Fibroblast of mammary gland (primary cell): ENCODE results near the gene SFRP5.

ENCODE experiments used
- DNase-seq: peaks from one replicate; pipeline ENCODE4 v3.0.0-alpha.2; 2010; ENCODE audit warnings: low read depth
- H3K4me3 ChIP-seq: 2 replicates; pipeline ENCODE4 v1.5.1; 2011; ENCODE audit warnings: low read depth, mild to moderate bottlenecking, low read length, moderate library complexity; ENCODE audit not compliant: control insufficient read depth
- CTCF ChIP-seq: conservative IDR thresholded peaks from 2 replicates; pipeline ENCODE4 v1.5.1; 2011; ENCODE audit warnings: low read depth, low read length, inconsistent platforms; ENCODE audit not compliant: control insufficient read depth, insufficient read depth

Gene SFRP5

DNA sequence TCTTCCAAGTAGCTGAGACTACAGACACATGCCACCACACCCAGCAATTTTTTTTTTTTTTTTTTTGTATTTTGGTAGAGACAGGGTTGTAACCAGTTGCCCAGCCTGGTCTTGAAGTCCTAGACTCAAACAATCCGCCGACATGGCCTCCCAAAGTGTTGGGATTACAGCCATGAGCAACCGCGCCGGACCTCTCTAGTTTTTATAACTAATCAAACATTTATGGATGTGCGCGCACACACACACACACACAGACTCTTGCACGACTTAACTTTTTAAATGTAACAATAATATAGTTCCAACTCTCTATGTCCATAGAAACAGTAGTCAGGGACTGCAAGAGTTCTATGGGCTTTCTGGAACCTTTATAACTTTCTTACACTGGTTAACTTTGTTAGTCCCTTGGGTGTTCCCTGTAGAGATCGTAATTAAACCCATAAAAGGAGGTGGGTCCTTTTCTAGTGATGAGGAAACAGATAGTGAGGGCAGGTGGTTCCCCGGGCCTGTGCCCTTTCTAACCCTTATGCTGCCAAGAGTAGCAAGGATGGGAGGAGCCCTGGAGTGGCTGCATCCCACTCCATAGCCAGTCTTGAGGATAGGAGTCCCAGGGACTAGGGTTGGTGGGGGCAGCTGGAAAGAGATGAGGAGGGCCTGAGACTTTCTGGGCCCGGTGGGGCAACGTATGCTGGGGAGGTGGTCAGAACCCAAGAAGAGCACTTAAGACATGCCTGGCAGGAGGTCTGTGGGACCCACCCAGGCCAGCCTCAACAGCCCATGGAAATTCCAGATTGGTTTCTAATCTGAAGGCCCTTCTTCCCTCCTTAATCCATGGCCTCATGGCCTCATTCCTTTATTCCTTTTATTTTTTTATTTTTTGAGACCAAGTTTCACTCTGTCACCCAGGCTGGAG, 49.7 kb downstream of the SFRP5 start:
- no peak for TF ChIP-seq CTCF
- DNase-seq: no peak
- H3K4me3 ChIP-seq: no peak overlapping the region

DNA sequence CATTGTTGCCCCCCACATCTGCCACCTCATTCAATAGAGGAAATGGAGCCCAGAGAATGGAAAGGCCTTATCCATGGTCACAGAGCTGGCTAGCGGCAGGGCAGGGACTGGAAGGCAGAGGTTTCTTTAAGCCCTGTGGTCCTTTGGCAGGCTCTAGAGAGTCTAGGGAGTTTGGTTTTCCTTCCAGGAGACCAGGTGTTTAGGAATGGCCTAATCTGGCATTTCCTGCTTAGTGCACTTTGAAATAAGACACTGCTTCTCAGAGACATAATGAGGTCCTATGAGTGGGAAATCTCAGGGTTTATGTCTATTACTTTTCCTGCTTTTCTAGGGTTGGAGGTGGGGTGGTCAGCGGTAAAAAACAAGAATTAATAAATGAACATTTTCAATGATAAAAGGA, 52.2 kb downstream of the SFRP5 start:
- no peak overlapping the region for H3K4me3 ChIP-seq
- TF ChIP-seq CTCF: no peak
- DNase-seq: no peak

- no peak overlapping the region for H3K4me3 ChIP-seq
- peak; percentile 56 for DNase-seq
- no peak for TF ChIP-seq CTCF
Measured at GRCh38 chr10:97718659-97719142, 53.1 kb downstream of the SFRP5 start.

GRCh38 chr10:97718178-97718577, 53.6 kb downstream of the SFRP5 start:
- no peak for TF ChIP-seq CTCF
- H3K4me3 ChIP-seq: no peak overlapping the region

DNA sequence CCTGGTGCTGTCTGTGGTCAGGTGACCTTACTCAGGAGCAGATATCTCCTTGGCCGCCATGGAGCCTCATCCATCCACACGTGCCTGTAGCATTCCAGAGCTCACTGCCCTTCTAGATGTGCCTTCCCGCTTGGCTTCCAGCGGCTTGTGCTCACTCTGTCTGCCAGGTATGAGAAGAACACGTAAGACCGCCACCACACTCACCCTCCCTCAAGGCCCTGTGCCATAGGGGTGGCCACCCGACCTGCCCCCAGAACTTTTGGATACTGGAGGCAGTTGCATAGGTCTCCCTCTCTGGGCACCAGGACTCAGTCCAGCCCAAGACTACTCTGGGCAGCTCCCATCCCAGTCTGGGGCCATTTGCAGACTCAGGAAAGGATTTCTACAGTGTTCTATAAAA, 54.2 kb downstream of the SFRP5 start:
- H3K4me3 ChIP-seq: no peak overlapping the region
- DNase-seq: no peak
- no peak for TF ChIP-seq CTCF

More at GRCh38 chr10:97718178-97718577, 53.6 kb downstream of the SFRP5 start:
- DNase-seq: no peak
